Transverse colon (tissue), 4 donors: Measurements from ENCODE around the gene LRRC47.

Source experiments
- EP300 ChIP-seq: sonication (generic); formaldehyde crosslinking; IDR thresholded peaks from one replicate; pipeline ENCODE4 v1.6.1; 2017; ENCODE audit warnings: antibody characterized with exemption, low read depth
- POLR2A ChIP-seq: fragments of 450-650 bp; IDR thresholded peaks from one replicate; pipeline ENCODE4 v1.6.1; 2016; ENCODE audit warnings: antibody characterized with exemption, mild to moderate bottlenecking, moderate library complexity
- POLR2AphosphoS5 ChIP-seq, 3 donors: sonication (generic); formaldehyde crosslinking; IDR thresholded peaks; one replicate each; pipeline ENCODE4 v1.6.1; 2016; ENCODE audit warnings: antibody characterized with exemption in 3 of 3
- TF ChIP-seq, protein P1 (sequence below), 5 experiments: fragments of 200-600 bp in 3 of 5; fragments of 450-650 bp in 2 of 5; sonication (generic) in 3 of 5; IDR thresholded peaks; 1 replicate in 2 of 5; 2 replicates in 3 of 5; pipeline ENCODE4 v1.5.1; 2016 to 2017; ENCODE audit warnings: antibody characterized with exemption in 5 of 5, inconsistent platforms in 3 of 5, mild to moderate bottlenecking in 2 of 5, moderate library complexity in 1 of 5

GRCh38 chr1:3841491-3841890 is 45.2 kb upstream of the LRRC47 start:
- TF ChIP-seq POLR2A (no peak), POLR2AphosphoS5 (IDR thresholded peaks at IDR 0.05) (no peak), EP300 (no peak)
- TF ChIP-seq, protein P1, sequence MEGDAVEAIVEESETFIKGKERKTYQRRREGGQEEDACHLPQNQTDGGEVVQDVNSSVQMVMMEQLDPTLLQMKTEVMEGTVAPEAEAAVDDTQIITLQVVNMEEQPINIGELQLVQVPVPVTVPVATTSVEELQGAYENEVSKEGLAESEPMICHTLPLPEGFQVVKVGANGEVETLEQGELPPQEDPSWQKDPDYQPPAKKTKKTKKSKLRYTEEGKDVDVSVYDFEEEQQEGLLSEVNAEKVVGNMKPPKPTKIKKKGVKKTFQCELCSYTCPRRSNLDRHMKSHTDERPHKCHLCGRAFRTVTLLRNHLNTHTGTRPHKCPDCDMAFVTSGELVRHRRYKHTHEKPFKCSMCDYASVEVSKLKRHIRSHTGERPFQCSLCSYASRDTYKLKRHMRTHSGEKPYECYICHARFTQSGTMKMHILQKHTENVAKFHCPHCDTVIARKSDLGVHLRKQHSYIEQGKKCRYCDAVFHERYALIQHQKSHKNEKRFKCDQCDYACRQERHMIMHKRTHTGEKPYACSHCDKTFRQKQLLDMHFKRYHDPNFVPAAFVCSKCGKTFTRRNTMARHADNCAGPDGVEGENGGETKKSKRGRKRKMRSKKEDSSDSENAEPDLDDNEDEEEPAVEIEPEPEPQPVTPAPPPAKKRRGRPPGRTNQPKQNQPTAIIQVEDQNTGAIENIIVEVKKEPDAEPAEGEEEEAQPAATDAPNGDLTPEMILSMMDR (IDR thresholded peaks at IDR 0.05), result no peak
